ENCODE measurements around the gene FSIP2. TPM values are rescaled to one million over a fixed set of nuclear protein-coding genes. Genes with fewer than 3 reads are reported as not detected.

The FSIP2 gene
- total and polyA plus RNA-seq, 2 of the 13 experiments (the other 11 are each of a cell fraction or from before 2014, with no cell fraction given): 0.01 to 0.07 TPM

DNA sequence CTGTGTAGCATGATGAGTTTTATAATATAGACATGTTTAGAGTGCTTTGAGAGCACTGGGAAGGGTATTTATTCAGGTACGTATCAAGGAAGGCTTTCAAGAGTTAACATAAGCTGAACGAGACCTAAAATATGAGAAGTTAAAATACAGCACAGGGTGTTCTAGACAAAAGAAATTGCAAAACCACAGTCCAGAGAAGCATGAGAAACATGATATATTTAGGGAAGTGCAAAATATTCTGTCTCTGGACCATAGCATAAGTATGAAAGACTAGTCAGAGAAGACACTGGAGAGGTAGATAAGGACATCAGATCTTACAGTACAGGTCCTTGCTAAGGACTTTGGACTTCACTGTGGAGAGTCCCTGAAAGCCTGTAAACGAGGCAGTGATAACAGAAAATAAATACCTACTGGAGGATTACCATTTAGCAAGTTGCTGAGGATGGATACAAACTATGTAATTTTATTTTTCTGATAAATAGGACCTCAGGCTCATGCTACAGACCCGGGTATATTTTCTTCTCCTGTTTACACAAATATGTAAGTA is 43.7 kb downstream of the FSIP2 start:
- Histone ChIP-seq H3K27me3 (ENCODE audit: control insufficient read depth in 1 of 2, insufficient read depth in 2 of 2, low read length in 2 of 2) (no peaks in the 10 kb centered on the region), H3K36me3 (replicated peaks in 1 of 2; ENCODE audit: control insufficient read depth in 1 of 2, insufficient read depth in 2 of 2, low read length in 2 of 2) (no peaks in the 10 kb centered on the region), H3K4me1 (ENCODE audit: insufficient read depth, low read length) (peaks cover 10% of the 10 kb centered on the region), H3K79me2 (ENCODE audit: insufficient read depth, low read length) (no peaks in the 10 kb centered on the region), H3K9ac (ENCODE audit: insufficient read depth, low read depth, low read length) (no peak overlapping the region), H3K4me2 (ENCODE audit: low read depth, low read length) (no peak overlapping the region), H3K9me3 (ENCODE audit: low read length) (no peaks in the 10 kb centered on the region), H3K4me3 (replicated peaks in 1 of 3; ENCODE audit: insufficient read depth in 1 of 3, low read depth in 2 of 3, low read length in 3 of 3) (no peak overlapping the region), H4K20me1 (ENCODE audit: insufficient read depth, low read length) (no peaks in the 10 kb centered on the region), H2AFZ (ENCODE audit: low read length) (no peak overlapping the region), H3K27ac (ENCODE audit: extremely low read length, insufficient read depth, low read length) (no peak overlapping the region)
- no peak for FAIRE-seq
- ATAC-seq: peak; percentile 89
- peak; percentile 24 for DNase-seq (ENCODE audit: low spot score)
- BruUV-seq (replicated peaks): no TSS peak
- intact Hi-C loops (cut with micrococcal nuclease; ENCODE audit: unreplicated experiment) (loop anchor here (5.0 kb wide), 1 partner anchor 110 kb away; no protein-coding TSS in a partner anchor), in situ Hi-C loops (cut with HindIII; ENCODE audit: extremely low pct_ligation_motif_present, low pct_unique_long_range_greater_than_20kb) (no loop called here)
- POLR2A ChIA-PET: no interaction called here
- TF ChIP-seq HNF4A (CRISPR knock-in tag; IDR thresholded peaks at IDR 0.05) (peak; percentile 66), TMF1 (CRISPR knock-in tag; IDR thresholded peaks at IDR 0.05; ENCODE audit: low read depth) (no peak), NFIB (CRISPR knock-in tag; IDR thresholded peaks at IDR 0.05; ENCODE audit: borderline replicate concordance) (no peak), STAG1 (CRISPR knock-in tag; IDR thresholded peaks at IDR 0.05) (no peak)
- TF ChIP-seq, protein P1, sequence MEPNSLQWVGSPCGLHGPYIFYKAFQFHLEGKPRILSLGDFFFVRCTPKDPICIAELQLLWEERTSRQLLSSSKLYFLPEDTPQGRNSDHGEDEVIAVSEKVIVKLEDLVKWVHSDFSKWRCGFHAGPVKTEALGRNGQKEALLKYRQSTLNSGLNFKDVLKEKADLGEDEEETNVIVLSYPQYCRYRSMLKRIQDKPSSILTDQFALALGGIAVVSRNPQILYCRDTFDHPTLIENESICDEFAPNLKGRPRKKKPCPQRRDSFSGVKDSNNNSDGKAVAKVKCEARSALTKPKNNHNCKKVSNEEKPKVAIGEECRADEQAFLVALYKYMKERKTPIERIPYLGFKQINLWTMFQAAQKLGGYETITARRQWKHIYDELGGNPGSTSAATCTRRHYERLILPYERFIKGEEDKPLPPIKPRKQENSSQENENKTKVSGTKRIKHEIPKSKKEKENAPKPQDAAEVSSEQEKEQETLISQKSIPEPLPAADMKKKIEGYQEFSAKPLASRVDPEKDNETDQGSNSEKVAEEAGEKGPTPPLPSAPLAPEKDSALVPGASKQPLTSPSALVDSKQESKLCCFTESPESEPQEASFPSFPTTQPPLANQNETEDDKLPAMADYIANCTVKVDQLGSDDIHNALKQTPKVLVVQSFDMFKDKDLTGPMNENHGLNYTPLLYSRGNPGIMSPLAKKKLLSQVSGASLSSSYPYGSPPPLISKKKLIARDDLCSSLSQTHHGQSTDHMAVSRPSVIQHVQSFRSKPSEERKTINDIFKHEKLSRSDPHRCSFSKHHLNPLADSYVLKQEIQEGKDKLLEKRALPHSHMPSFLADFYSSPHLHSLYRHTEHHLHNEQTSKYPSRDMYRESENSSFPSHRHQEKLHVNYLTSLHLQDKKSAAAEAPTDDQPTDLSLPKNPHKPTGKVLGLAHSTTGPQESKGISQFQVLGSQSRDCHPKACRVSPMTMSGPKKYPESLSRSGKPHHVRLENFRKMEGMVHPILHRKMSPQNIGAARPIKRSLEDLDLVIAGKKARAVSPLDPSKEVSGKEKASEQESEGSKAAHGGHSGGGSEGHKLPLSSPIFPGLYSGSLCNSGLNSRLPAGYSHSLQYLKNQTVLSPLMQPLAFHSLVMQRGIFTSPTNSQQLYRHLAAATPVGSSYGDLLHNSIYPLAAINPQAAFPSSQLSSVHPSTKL (CRISPR knock-in tag; IDR thresholded peaks at IDR 0.05): 0 out of 2 replicates have a peak, but pooled peaks have one; percentile 29
- CTCF ChIA-PET (ENCODE audit: low intra/inter-chr PET ratio, low total read pairs): no interaction called here
- WGBS (ENCODE audit: low lambda C conversion rate): 27% methylated on average over 4 of the region's 4 CpGs
